Activated naive CD4-positive, alpha-beta T cell (primary cell): ENCODE measurements around the gene UNC119.

Source experiments
- DNase-seq, 4 experiments: peaks; one replicate each; lab custom pipeline; 2025; lab: John Stamatoyannopoulos, UW

UNC119 gene

DNA sequence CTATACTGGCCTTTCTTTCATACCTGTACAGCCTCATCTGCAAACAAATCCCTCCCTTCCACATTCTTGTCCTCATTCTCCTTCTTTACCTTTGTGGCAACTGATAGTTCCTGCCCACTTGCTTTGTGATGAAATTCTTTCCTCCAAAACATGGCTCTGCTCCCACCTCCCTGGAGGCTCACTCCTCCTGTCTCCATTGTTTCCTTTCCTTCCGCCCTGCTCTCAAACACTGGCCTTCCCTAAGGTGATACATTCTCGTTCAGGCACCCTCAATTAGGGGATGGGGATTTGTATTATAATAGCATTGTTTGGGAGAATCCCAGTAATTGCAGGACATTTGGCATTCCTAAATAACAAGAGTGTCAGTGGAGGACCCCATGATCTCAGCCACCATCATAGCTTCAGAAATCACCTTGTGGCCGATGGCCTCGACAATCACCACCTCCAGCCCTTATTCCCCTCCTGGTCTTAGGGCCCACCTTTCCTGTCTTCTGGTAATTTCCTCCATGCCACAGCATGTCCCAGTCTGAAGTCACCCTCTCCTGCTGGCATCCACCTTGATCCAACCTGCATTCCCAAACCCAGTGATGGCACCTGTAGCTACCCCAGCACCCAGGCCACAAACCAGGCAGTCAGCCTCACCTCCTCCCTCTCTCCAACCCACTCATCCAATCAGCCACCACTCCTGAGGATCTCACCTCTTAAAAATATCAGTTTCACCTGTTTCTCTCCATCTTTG is 7.9 kb downstream of the UNC119 start:
- DNase-seq = no peak

DNA sequence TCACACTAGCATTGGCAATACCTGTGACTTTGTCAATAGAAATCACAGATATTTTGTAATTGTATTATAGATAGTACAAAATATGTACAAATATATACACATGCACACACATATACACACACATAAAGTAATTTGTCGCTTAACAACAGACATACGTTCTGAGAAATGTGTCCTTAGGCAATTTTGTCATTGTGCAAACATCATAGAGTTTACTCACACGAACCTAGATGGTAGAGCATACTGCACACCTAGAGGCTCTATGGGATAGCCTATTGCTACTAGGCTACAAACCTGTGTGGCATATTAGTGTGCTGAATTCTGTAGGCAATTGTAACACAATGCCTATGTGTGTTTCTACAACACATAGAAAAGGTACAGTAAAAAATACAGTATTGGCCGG is 11.0 kb downstream of the UNC119 start:
- DNase-seq = no peak

DNA sequence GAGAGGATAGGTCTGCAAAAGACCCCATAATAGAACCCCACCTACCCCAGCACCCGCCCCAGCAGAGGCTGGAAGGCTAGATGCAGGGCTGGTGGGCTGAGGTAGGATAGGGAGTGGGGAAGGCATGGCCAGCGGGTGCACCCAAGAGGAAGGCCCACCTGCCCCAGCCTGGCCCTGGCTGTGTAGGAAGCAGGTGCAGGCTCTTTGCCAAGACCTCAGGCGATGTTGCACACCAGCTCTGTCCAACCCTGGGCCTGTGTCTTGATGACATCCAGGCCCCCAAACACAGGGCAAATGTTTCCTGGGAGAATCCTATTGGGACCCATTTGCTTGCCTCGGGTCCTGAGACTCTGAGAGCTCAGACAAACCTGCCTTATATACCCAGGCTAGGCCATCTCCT is 12.2 kb downstream of the UNC119 start:
- no peak for DNase-seq

DNA sequence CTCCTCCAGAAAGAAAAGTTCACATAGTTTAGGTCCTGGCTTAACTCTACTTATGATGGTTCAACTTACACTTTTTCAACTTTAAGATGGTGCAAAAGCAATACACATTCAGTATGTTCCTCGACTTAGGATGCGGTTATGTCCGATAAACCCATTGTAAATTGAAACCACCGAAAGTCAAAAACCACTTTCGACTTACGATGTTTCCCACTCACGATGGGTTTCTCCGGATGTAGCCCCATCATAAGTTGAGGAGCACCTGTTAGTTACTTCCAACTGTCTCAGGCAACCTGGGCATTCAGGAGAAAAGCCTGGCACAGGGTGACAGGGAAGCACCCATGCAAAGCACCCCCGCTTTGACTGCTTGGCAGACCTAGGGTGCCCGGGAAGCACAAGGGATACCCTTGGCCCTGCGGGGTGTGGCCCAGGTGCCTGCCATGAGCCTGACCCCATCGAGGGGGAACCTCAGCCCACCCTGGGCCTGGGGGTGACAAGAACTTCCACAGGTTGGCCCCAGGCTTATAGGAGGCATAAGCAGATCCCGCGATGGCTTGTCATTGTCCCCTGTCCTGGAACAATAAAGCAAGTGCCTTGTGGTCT is 14.0 kb downstream of the UNC119 start:
- no peak for DNase-seq

DNA sequence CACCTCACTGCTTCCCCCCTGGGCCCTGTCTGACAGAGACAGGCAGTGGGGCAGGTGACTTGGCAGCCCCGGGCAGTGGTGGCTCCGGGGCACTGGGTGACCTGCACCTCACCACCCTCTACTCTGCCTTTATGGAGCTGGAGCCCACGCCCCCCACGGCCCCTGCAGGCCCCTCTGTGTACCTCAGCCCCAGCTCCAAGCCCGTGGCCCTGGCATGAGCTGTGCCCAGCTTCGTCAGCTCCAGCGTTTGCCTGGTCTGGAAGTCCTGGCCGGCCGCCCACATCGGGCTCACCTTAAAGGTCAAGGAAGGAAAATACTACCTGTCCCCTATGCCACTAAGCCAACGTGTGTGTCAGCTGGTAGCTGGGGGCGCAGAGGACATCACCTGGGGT is 15.2 kb downstream of the UNC119 start:
- no peak for DNase-seq

DNA sequence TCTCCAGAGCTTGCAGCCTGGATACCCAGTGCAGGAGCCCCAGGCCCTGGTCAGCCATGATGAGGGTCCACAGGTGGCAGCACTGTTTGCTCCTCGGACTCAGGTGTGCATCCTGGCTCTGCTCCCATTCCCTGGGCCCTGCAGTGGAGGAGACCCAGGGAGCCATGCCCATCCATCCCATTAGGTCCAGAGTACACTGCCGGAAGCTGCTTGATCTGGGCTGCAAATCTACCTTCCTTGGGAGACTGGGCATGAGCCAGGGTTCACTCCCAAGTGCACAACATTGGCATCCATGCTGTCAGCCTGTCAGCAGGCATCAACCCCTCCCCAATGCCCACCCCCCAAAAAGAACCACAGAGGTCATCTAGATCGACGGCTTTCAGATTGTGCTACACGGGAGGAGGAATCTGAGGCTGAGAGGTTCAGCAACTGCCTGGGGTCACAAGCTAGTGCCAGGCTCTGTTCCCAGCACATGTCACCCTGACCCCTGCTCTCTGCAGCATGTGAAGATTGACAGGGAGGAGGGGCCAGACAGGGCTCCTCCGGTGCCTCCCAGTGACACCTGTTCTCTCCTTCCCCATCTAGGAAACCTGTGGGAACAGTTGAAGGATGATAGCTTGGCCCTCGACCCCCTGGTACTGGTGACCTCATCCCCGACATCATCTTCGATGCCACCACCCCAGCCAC is 15.7 kb downstream of the UNC119 start:
- DNase-seq = no peak

DNA sequence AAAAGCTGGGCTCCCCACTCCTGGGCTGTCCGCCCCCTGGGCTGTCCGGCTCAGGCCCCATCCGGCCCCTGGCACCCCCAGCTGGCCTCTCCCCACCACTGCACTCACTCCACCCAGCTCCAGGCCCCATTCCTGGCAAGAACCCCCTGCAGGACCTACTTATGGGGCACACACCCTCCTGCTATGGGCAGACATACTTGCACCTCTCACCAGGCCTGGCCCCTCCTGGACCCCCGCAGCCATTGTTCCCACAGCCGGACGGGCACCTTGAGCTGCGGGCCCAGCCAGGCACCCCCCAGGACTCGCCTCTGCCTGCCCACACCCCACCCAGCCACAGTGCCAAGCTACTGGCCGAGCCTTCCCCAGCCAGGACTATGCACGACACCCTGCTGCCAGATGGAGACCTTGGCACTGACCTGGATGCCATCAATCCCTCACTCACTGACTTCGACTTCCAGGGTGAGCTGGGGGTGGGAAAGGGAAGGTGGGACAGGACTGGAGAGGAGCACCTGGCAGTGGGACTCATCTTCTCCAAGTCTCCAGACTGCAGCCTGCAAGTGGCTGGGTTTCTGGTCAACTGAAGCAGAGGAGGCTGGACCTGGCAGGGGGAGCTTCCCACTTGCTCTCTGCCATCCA is 17.6 kb downstream of the UNC119 start:
- no peak for DNase-seq

DNA sequence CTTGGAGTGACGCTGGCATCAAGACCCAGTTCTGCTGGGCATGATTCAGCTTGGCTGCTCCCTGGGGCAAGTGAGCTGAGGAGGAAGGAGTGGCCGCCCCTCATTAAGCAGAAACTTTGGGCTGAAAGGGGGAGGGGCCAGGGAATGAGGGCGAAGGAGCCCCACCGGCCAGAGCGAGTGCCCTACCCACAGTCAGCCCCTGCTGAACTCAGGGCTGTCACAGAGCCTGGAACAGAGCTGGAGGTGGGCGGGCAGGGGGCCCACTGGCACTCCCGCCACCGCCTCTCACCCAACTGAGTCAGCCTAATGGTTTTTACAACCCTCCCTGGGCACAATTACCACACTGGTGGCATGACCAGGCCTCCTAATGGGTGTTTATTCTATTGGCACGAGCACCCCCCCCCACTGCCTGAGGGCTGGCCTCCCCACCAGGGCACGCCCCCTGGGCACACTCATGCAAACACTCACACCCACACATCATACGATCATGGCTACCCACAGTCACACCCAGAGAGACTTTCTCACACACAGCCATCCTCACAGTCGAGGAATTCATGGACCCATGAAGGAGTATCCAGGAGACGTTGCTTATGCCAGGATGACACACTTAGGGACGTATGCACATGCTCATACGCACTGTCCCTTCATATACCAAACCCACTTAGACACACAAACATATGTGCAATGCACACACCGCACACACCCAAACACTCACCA is 19.2 kb downstream of the UNC119 start:
- no peak for DNase-seq

DNA sequence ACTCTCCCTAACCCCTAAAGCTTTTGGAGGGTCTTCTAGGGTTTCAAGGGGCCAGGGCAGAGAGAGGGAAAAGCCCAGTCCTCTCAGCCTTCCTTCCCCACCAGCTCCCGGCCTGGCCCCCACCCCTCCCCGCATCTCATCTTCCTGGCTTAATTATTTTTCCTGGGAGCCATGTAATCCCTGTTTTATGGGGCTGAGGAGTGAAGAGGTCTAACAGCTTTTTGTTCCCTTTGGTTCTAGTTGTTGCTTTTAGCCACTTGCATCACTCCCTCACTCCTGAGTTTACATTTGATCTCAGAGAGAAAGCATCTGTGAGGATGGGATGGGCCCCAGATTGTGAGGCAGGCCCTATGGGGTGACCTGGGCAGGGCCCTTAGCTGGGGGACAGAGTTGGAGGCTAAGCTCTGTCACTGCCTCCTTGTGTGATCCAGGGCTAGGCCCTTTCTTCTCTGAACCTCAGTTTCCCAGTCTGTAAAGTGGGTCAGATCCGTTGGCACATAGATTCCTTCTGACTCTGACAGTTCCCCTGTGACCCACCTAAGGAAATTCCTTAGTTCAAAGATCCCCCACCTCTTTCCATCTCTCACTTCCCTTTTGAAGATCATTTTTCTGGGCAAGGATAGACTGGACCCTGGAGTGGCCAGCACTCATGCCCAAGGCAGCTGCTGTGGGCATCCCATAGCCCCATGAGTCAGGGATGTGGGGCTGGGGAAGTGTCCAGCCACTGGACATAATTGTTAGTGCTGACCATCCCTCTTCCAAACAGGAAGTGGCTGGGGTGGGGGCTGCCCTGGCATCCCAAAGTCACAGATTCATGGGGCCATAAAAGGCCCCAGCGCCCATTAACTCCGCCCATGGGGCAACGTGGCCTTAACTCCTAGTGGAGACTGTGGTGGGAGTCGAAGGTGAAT is 20.1 kb downstream of the UNC119 start:
- no peak for DNase-seq

DNA sequence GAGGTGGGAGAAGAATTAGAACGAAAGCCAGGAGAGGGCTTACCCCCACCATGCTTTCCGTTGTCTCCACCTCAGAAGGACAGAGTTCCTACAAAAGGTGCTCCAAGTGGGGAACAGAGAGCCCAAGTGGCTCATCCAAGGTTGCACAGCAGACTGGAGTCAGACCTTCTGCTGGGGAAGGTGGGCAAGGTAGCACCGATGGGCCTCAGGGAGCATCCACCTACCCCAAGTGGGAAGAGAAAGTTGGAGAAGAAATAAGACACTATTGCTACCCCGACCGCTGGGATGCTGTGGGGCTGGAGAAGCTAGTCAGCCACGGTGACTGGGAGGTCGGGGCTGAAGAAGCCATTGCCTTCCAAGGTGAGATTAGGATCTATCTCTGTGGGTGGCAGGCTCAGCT is 21.5 kb downstream of the UNC119 start:
- no peak for DNase-seq

DNA sequence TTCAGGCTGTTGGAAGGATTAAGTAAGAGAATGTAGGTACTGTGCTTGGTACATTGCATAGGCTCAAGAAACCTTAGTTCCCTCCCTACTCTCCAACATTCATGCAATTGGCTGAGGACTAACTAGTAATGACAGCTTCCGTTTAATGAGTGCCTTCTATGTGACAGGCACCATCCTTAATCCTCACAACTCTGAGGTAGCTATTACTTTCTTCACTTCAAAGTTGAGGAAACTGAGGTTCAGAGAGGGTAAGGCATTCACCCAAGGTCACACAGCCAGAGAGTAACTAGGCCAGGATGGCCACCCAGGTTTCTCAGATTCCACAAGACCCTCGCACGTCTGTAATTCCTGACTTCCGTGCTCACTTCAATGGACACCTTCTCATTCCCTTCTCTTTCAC is 22.2 kb downstream of the UNC119 start:
- DNase-seq = no peak

DNA sequence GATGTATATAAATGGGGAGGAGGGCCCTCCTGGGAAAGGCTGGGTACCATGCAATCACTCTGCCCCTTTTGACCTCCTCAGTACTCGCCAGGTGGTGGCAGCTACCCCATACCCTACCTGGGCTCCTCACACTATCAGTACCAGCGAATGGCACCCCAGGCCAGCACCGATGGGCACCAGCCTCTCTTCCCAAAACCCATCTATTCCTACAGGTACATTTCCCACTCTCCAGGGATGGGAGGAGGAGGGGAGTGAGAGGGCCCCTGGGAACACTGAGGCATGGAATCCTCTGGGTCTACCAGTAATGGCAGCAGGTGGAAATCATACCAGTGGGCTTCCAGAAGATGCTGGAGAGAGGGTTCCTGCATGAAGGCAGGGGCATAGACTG is 23.4 kb downstream of the UNC119 start:
- DNase-seq = no peak

DNA sequence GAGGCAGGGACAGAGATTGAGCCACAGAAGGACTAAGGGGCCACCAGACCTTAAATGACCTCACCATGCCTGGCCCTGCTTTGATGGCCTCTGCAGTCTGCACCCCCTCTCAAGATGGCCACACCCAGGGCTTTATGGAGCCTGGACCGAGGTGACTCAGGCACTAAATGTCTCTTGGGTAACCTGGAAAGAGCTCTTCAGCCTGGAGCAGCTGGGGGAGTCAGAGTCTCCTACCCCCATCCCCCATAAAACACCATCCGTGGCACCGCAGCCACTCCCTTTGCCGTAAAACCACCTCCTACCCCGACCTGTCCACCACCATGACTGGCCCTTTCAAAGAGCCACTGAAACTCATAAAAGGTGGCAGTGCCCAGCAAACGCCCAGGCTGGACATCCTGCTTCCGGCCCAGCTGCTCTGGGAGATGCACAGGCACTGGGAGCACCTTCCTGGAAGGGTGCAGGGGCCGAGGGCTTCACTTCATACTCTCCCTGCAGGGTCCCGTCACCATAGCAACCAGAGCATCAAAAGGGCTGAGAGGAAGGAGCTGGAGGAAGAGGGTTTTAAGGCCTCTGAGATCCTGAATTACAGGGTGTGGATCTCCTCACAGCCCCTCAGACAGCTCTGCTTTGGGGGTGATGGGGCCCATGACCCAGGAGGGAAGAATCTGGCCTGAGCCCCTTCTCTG is 24.0 kb downstream of the UNC119 start:
- no peak for DNase-seq

DNA sequence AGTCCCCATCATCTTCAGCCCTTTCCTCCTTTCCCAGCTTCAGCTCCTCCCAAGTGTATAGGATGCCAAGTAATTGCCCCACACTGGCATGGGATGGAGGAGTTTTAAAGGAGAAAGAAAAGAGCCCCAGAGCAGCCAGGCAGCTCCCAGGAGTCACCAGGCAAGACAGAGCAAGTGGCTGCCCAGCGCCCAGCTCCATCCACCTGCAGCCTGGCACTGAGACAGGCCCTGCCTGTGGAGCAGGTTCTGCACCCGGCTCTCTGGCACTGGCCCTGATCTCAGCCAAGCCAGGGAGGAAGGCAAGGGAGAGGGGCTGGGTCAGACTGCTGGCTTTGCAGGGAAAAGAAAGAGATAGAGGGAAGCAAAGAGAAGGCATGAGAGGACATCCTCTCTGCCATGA is 24.6 kb downstream of the UNC119 start:
- DNase-seq = no peak

DNA sequence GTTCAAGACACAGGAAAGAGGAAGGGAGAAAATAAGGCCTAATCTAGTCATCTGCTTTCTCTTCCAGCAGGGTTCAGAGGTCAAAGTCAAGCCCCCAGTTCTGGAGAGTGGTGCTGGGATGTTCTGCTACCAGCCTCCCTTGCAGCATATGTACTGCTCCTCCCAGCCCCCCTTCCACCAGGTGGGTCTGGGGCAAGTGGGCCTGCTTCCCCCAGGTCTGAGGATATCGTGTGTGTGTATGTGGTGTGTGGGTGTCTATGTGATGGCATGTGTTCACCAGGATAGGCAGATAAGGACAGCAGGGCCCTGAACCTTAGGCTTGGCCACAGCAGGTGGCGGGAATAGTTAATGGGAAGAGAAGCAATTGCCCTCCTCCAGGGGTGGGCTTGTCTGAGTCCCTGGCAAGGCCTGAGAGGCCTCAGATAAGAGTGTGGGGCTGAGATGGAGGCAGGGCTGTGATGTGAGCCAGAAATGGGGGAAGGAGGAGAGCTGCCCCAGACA is 25.2 kb downstream of the UNC119 start:
- DNase-seq = no peak

DNA sequence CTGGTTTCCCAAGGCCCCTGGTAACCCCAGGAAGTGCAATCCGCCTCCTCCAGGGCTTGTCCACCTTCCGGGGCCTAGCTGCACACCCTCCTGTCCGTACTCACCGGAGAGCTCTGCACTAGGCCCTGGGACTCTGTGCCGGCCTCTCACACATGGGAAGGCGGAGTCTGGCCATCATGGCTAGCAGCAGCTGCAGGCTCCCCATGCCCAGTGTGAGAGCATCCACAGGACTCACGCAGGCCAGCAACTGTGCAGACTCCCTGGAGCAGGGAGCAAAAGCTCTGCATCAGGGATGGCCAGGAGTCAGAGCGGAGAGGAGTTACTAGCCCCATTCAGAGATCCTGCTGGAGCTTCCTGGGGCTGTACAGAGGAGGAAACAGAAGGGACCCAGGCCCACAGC is 26.0 kb downstream of the UNC119 start:
- no peak for DNase-seq

DNA sequence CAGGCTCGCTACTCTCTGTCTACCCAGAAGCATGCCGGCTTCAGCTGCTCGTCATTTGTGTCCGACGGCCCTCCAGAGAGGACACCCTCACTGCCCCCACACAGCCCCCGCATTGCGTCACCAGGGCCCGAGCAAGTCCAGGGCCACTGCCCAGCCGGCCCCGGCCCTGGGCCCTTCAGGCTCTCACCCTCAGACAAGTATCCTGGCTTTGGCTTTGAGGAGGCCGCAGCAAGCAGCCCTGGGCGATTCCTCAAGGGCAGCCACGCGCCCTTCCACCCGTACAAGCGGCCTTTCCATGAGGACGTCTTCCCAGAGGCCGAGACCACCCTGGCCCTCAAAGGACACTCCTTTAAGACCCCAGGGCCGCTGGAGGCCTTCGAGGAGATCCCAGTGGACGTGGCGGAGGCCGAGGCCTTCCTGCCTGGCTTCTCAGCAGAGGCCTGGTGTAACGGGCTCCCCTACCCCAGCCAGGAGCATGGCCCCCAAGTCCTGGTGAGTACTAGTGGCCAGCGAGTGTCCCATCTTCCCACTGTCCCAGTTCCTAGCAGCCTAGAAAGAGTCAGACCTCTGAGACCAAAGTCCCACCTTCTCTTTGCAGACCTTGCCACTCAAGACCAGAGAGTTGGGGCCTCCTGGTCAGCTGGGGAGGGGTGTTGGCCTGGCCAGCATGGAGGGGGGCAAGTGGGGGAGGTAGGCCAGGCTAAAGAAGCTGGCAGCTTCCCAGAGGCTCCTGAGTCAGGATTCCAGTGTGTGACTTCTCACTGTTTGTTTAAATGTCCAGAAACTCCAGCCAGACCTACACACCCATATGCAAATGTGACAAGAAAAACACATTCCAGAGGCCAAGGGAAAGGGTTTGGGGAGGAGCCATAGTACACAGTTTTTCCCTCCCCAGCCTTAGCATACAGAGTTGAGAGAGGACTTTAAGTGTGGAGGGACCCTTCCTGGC is 27.7 kb downstream of the UNC119 start:
- no peak for DNase-seq

DNA sequence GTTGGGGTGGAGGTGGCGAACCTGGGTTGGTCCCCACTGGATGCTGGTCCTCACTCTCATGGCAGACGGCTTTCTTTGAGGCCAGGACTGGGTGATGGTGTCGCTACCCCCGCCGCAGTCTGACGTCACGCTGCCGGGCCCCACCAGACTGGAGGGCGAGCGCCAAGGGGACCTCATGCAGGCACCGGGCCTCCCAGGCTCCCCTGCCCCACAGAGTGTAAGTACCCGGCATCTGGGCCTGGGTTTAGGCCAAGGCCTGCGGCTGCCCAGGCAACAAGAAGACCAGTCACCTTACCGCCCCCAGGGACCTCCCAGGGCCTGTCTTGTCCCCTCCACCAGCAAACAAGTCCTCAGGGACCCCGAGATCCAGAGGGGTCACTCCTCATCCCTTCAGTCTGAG is 28.5 kb downstream of the UNC119 start:
- no peak for DNase-seq

DNA sequence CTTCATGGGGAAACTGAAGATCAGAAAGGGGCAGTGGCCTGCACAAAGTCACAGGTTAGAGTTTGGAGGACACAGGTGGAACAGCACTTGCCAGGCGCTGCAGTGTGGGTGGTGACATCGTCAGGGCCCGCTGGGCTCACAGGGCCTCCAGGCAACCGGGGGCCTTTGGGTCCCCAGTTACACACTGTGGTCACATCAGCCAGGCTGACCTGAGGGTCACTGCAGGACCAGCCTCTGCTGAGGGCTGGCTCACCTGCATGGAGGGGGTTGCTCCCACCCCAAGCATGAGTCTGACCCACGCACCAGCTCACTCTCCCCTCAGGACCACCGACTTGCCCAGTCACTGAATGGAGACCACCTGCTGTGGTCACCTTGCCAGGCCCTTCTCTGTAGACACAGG is 29.2 kb downstream of the UNC119 start:
- DNase-seq = no peak
